ENCODE measurements around the gene KANSL1.

DNA sequence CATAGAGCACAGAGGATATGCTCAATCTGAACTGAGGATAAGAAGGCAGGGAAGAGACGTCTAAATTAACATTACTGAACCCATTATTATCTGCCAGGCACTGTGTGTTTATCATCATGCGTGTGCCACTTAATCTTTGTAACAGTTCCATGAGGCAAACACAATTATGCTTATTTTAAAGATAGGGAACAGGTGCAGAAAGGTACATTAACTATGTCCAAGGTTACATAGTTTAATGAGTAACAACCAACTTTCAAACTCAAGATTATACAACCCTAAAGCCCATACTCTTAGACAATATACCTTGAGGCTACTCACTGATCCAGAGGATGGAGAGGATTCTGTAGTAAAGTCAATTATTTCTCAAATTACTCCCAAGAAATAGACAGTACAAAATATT is 151.0 kb downstream of the KANSL1 start:
- TF ChIP-seq EP300 (IDR thresholded peaks at IDR 0.05; ENCODE audit: borderline replicate concordance) (no peak), RAD21 (IDR thresholded peaks at IDR 0.05; ENCODE audit: low read depth) (no peak), CREB1 (IDR thresholded peaks at IDR 0.05; ENCODE audit: low read depth) (no peak), CEBPB (IDR thresholded peaks at IDR 0.05) (no peak), TAF1 (IDR thresholded peaks at IDR 0.05; ENCODE audit: low read depth) (no peak), YY1 (IDR thresholded peaks at IDR 0.05; ENCODE audit: low read depth) (no peak)
- TF ChIP-seq, protein P1, sequence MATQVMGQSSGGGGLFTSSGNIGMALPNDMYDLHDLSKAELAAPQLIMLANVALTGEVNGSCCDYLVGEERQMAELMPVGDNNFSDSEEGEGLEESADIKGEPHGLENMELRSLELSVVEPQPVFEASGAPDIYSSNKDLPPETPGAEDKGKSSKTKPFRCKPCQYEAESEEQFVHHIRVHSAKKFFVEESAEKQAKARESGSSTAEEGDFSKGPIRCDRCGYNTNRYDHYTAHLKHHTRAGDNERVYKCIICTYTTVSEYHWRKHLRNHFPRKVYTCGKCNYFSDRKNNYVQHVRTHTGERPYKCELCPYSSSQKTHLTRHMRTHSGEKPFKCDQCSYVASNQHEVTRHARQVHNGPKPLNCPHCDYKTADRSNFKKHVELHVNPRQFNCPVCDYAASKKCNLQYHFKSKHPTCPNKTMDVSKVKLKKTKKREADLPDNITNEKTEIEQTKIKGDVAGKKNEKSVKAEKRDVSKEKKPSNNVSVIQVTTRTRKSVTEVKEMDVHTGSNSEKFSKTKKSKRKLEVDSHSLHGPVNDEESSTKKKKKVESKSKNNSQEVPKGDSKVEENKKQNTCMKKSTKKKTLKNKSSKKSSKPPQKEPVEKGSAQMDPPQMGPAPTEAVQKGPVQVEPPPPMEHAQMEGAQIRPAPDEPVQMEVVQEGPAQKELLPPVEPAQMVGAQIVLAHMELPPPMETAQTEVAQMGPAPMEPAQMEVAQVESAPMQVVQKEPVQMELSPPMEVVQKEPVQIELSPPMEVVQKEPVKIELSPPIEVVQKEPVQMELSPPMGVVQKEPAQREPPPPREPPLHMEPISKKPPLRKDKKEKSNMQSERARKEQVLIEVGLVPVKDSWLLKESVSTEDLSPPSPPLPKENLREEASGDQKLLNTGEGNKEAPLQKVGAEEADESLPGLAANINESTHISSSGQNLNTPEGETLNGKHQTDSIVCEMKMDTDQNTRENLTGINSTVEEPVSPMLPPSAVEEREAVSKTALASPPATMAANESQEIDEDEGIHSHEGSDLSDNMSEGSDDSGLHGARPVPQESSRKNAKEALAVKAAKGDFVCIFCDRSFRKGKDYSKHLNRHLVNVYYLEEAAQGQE (IDR thresholded peaks at IDR 0.05; ENCODE audit: low read depth) = no peak
